SU-DHL-6 (cell line): ENCODE measurements around the gene AXIN2.

Source experiments
- H2AFZ ChIP-seq: fragments of 200-600 bp; sonication (generic); 2 replicates; pipeline ENCODE4 v1.6.1; 2014; ENCODE audit warnings: low read depth, mild to moderate bottlenecking, moderate library complexity, mixed read lengths, antibody characterized with exemption, low read length; ENCODE audit not compliant: severe bottlenecking
- H3F3A ChIP-seq: fragments of 200-600 bp; shearing (Covaris generic); 2 replicates; pipeline ENCODE4 v1.6.0; 2016; ENCODE audit warnings: antibody characterized with exemption, mild to moderate bottlenecking; ENCODE audit not compliant: insufficient read depth
- H3K27ac ChIP-seq: fragments of 200-600 bp; sonication (generic); 2 replicates; pipeline ENCODE4 v1.5.1; 2016; ENCODE audit warnings: low read depth, mild to moderate bottlenecking, low read length, moderate library complexity, mixed read lengths
- H3K27me3 ChIP-seq: fragments of 200-600 bp; sonication (generic), shearing (Covaris generic); 2 replicates; pipeline ENCODE4 v1.6.0; 2014; ENCODE audit warnings: mild to moderate bottlenecking, low read length
- H3K36me3 ChIP-seq: fragments of 200-600 bp; sonication (generic); 2 replicates; pipeline ENCODE4 v1.6.1; 2014; ENCODE audit warnings: mild to moderate bottlenecking, low read length, mixed read lengths
- H3K4me2 ChIP-seq: fragments of 300-600, 200-600 bp; shearing (Covaris generic), sonication (generic); 2 replicates; pipeline ENCODE4 v1.6.0; 2014; ENCODE audit warnings: low read length, low read depth, mild to moderate bottlenecking; ENCODE audit not compliant: poor library complexity, severe bottlenecking
- H3K4me3 ChIP-seq: fragments of 200-600 bp; sonication (generic); 2 replicates; pipeline ENCODE4 v1.5.1; 2014; ENCODE audit warnings: antibody characterized with exemption, low read length, mild to moderate bottlenecking, mixed read lengths; ENCODE audit not compliant: insufficient read depth, poor library complexity, severe bottlenecking
- H3K79me2 ChIP-seq: fragments of 200-600 bp; sonication (generic); 2 replicates; pipeline ENCODE4 v1.6.1; 2014; ENCODE audit warnings: mild to moderate bottlenecking, low read length, moderate library complexity; ENCODE audit not compliant: insufficient read depth
- H3K9ac ChIP-seq: fragments of 200-600 bp; sonication (generic); 2 replicates; pipeline ENCODE4 v1.7.0; 2014; ENCODE audit warnings: mild to moderate bottlenecking, low read length
- H3K9me2 ChIP-seq: fragments of 200-600 bp; sonication (generic); replicated peaks from 2 replicates; pipeline ENCODE4 v1.6.1; 2014; ENCODE audit warnings: low read length; ENCODE audit not compliant: insufficient read depth
- H3K9me3 ChIP-seq: fragments of 200-600 bp; sonication (generic); 2 replicates; pipeline ENCODE4 v1.6.1; 2014; ENCODE audit warnings: low read length, mixed read lengths; ENCODE audit not compliant: insufficient read depth
- H4K20me1 ChIP-seq: fragments of 200-600 bp; sonication (generic); 2 replicates; pipeline ENCODE4 v1.6.1; 2014; ENCODE audit warnings: low read depth, mild to moderate bottlenecking, antibody characterized with exemption, low read length, moderate library complexity, mixed read lengths
- EZH2phosphoT487 ChIP-seq: fragments of 200-600 bp; sonication (generic), shearing (Covaris generic); conservative IDR thresholded peaks from 2 replicates; pipeline ENCODE4 v1.6.1; 2018; ENCODE audit warnings: mild to moderate bottlenecking, antibody characterized with exemption, low read length, moderate library complexity, mixed read lengths
- TF ChIP-seq, protein P1 (sequence below): fragments of 200-600 bp; sonication (generic); IDR thresholded peaks from one replicate; pipeline ENCODE4 v1.5.1; 2017; ENCODE audit warnings: antibody characterized with exemption, mild to moderate bottlenecking, low read length, moderate library complexity; ENCODE audit not compliant: insufficient read depth, poor library complexity, severe bottlenecking

AXIN2 gene

DNA sequence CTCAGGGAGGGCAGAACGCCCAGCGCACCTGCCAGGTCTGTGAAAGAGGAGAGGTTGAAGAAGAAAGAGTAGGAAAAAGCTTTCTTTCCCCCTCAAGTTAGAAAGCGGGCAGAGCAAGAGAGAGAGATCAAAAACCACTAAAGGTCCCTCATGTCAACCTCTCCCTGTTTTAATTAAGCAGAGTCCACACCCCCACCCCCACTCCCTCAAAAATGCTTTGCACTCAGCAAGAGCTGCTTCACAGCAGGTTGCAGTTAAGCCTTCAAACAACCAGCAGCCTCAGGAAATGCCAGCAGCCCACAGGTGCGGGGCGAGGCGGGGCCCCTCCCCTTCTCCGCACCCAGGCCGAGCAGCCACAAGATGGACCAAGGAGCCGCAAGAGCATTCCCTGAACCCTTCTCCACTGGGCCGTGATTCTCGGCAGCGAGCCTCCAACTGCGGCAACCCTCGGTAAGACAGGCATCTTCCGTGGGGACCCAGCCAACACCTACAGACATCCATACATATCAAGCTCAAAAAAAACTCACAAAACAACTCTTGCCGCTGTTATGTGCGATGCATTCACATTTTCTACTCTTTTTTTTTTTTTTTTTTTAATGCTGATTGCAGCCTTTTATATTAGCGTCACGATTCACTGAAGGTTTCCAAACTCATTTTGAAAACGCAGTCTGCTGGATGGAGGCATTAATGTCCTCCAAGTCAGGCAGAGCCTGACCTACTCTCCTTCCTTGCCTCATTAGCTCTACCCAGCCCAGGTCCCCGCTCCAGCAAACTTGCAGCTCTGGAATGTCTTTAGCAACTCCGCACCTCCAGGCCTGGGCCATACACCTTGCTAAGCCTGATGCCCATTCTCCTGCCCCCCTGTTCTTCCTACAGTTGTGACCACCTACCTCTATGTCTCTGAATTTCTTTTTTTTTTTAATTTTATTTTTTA is 66.1 kb downstream of the AXIN2 start:
- Histone ChIP-seq H3K4me3 (no peak overlapping the region), H3K79me2 (no peaks in the 10 kb centered on the region), H3K9ac (no peak overlapping the region), H3K36me3 (no peaks in the 10 kb centered on the region), H3K9me3 (no peaks in the 10 kb centered on the region), H3K27me3 (no peaks in the 10 kb centered on the region), H3F3A (no peaks in the 10 kb centered on the region), H3K27ac (no peak overlapping the region), H4K20me1 (no peaks in the 10 kb centered on the region), H2AFZ (no peak overlapping the region), H3K9me2 (no peaks in the 10 kb centered on the region), H3K4me2 (no peak overlapping the region)
- no peak for TF ChIP-seq EZH2phosphoT487
- TF ChIP-seq, protein P1, sequence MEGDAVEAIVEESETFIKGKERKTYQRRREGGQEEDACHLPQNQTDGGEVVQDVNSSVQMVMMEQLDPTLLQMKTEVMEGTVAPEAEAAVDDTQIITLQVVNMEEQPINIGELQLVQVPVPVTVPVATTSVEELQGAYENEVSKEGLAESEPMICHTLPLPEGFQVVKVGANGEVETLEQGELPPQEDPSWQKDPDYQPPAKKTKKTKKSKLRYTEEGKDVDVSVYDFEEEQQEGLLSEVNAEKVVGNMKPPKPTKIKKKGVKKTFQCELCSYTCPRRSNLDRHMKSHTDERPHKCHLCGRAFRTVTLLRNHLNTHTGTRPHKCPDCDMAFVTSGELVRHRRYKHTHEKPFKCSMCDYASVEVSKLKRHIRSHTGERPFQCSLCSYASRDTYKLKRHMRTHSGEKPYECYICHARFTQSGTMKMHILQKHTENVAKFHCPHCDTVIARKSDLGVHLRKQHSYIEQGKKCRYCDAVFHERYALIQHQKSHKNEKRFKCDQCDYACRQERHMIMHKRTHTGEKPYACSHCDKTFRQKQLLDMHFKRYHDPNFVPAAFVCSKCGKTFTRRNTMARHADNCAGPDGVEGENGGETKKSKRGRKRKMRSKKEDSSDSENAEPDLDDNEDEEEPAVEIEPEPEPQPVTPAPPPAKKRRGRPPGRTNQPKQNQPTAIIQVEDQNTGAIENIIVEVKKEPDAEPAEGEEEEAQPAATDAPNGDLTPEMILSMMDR, result no peak

DNA sequence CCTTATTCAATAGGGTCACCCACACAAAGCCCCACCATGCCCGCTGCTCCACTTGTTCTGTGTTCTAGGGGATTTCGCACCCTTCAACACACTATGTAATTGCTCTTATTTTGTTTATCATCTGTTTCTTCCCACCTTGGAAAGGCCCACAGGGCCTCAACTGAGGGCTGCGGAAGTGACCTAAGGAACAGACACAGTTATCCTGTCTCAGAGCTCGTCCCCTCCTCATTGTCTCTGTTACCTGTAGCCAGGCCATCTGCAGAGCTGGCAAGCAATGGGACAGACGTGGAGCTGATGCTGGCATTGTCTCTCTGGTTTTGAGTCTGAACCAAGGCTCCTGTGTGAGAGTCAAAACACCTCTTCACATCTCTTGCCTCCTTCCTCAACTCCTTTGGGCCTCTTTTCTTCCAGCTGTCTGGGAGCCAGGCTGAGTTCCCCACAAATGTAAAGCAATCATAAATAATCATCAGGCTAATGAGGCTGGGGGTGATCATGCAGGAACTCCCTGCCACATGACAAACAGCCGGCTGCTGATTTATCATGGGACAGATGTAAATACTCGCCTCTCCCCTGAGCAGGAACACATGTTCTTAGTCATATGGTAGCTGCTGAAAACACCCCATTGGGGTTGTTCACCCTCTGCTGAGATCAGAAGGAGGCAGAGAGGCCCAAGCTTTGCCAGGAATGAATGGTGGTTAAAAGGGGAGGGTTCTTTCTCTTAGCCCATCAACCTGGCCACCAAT is 71.9 kb downstream of the AXIN2 start:
- TF ChIP-seq, protein P1, result no peak
- no peak for TF ChIP-seq EZH2phosphoT487
- Histone ChIP-seq H3F3A (no peaks in the 10 kb centered on the region), H3K4me3 (no peak overlapping the region), H3K27ac (no peak overlapping the region), H3K36me3 (no peaks in the 10 kb centered on the region), H2AFZ (no peak overlapping the region), H3K27me3 (no peaks in the 10 kb centered on the region), H3K9me2 (no peaks in the 10 kb centered on the region), H3K4me2 (no peak overlapping the region), H3K9ac (no peak overlapping the region), H3K9me3 (no peaks in the 10 kb centered on the region), H4K20me1 (no peaks in the 10 kb centered on the region), H3K79me2 (no peaks in the 10 kb centered on the region)

DNA sequence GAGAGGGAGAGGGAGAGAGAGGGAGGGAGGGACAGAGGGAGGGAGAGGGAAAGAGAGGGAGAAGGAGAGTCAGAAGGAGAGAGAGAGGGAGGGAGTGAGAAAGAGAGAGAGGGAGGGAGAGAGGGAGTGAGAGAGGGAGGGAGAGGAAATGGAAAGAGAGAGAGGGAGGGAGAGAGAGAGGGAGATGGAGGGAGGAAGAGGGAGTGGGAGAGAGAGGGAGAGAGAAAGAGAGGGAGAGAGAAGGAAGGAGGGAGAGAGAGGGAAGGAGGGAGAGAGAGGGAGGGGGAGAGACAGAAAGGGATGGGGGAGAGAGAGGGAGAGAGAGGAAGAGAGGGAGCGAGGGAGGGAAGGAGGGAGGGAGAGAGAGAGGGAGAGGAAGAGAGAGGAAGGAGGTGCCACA is 72.8 kb downstream of the AXIN2 start:
- Histone ChIP-seq H3K9me3 (no peaks in the 10 kb centered on the region), H3K4me3 (no peak overlapping the region), H4K20me1 (no peaks in the 10 kb centered on the region), H3K36me3 (no peaks in the 10 kb centered on the region), H3K27me3 (no peaks in the 10 kb centered on the region), H3K4me2 (no peak overlapping the region), H3F3A (no peaks in the 10 kb centered on the region), H3K79me2 (no peaks in the 10 kb centered on the region), H3K27ac (no peak overlapping the region), H3K9ac (no peak overlapping the region), H2AFZ (no peak overlapping the region), H3K9me2 (no peaks in the 10 kb centered on the region)
- TF ChIP-seq, protein P1, result no peak
- no peak for TF ChIP-seq EZH2phosphoT487
